CD8-positive, alpha-beta memory T cell (primary cell): ENCODE results near the gene WNT1. TPM values are rescaled to one million over a fixed set of nuclear protein-coding genes. Genes with fewer than 3 reads are reported as not detected.

Experiments
- CTCF ChIA-PET: fragments of 350-600 bp; sonication (Branson Sonifier 250); formaldehyde crosslinking; loops from one replicate; lab custom pipeline; 2021; ENCODE audit warnings: antibody characterized with exemption; lab: Charles Lee
- POLR2A ChIA-PET: fragments of 350-600 bp; sonication (Branson Sonifier 250); formaldehyde crosslinking; loops from one replicate; lab custom pipeline; 2021; ENCODE audit warnings: antibody characterized with exemption; lab: Charles Lee
- DNase-seq, 5 donors: peaks; one replicate each; pipeline versions ENCODE4 v3.0.0 to v3.0.0-alpha.2; 2020 to 2022; ENCODE audit warnings: mixed read lengths in 1 of 5
- H3K27ac ChIP-seq: one replicate; pipeline ENCODE4 v1.7.0; 2013; ENCODE audit warnings: low read depth, mild to moderate bottlenecking, low read length, moderate library complexity
- H3K27me3 ChIP-seq: 2 replicates; pipeline ENCODE4 v1.7.0; 2013; ENCODE audit warnings: low read length, mild to moderate bottlenecking; ENCODE audit not compliant: insufficient read depth, poor library complexity, severe bottlenecking
- H3K36me3 ChIP-seq: 2 replicates; pipeline ENCODE4 v1.7.0; 2013; ENCODE audit warnings: mild to moderate bottlenecking, low read length, moderate library complexity; ENCODE audit not compliant: insufficient read depth
- H3K4me1 ChIP-seq: 2 replicates; pipeline ENCODE4 v1.7.0; 2013; ENCODE audit warnings: mild to moderate bottlenecking, low read length, moderate library complexity; ENCODE audit not compliant: insufficient read depth
- H3K4me3 ChIP-seq: 2 replicates; pipeline ENCODE4 v1.7.0; 2013; ENCODE audit warnings: mild to moderate bottlenecking, low read length
- H3K9me3 ChIP-seq: 2 replicates; pipeline ENCODE4 v1.7.0; 2013; ENCODE audit warnings: mild to moderate bottlenecking, low read length
- H3K27ac Mint-ChIP-seq, 8 donors: one replicate each; pipeline ENCODE4 v1.8.0; 2020 to 2021; ENCODE audit warnings: mixed read lengths in 8 of 8, mild to moderate bottlenecking in 6 of 8, inconsistent platforms in 3 of 8, moderate library complexity in 3 of 8
- H3K27me3 Mint-ChIP-seq, 2 donors: one replicate each; pipeline ENCODE4 v1.8.0; 2020 to 2021; ENCODE audit warnings: mixed read lengths in 2 of 2, mild to moderate bottlenecking in 1 of 2, moderate library complexity in 1 of 2
- H3K36me3 Mint-ChIP-seq, 3 donors: one replicate each; pipeline ENCODE4 v1.8.0; 2020 to 2021; ENCODE audit warnings: mixed read lengths in 3 of 3, inconsistent platforms in 1 of 3, mild to moderate bottlenecking in 1 of 3
- H3K4me1 Mint-ChIP-seq, 3 donors: one replicate each; pipeline ENCODE4 v1.8.0; 2020 to 2021; ENCODE audit warnings: mixed read lengths in 3 of 3, inconsistent platforms in 1 of 3, mild to moderate bottlenecking in 1 of 3
- H3K4me3 Mint-ChIP-seq, 7 donors: one replicate each; pipeline ENCODE4 v1.8.0; 2020 to 2021; ENCODE audit warnings: mixed read lengths in 7 of 7, mild to moderate bottlenecking in 6 of 7, moderate library complexity in 4 of 7, inconsistent platforms in 2 of 7
- H3K9me3 Mint-ChIP-seq, 5 donors: one replicate each; pipeline ENCODE4 v1.8.0; 2020 to 2022; ENCODE audit warnings: mixed read lengths in 5 of 5, mild to moderate bottlenecking in 3 of 5, moderate library complexity in 2 of 5, inconsistent platforms in 1 of 5
- polyA plus RNA-seq: library from polyadenylated mRNA; unstranded; fragments of 300-500 nt; fragmentation: Illumina TruSeq; gene quantifications from one replicate; pipeline ENCODE4 v1.2.3, GENCODE V29; 2021
- total RNA-seq, 2 experiments: library from RNA; stranded (reverse); gene quantifications; one replicate each; pipeline ENCODE4 v1.2.3, GENCODE V29; 2021

WNT1 gene
- total and polyA plus RNA-seq, 3 experiments from 2014 or later = 2.3 TPM; not detected in 2

GRCh38 chr12:48977290-48978281 is 536 bp upstream of the WNT1 start:
- CTCF ChIA-PET = interaction anchor here (0.9 to 18.0 kb wide), 31 partner anchors 10 to 162 kb away, joined by 3 to 237 read pairs (median 5); partner anchors contain the start of genes ARF3, DDN, DDX23 and FKBP11
- H3K27ac Mint-ChIP-seq = peak overlapping the region in 7 of 8 donors; percentile 36 to 93 (median 87)
- peaks cover 12 to 23% of the 10 kb centered on the region in 2 donors for H3K27me3 Mint-ChIP-seq
- peak; percentile 77 to 87 (median 80) for DNase-seq
- Histone ChIP-seq H3K4me3 (peak overlapping the region; percentile 89), H3K27me3 (peaks cover 25% of the 10 kb centered on the region), H3K9me3 (no peaks in the 10 kb centered on the region), H3K27ac (no peak overlapping the region), H3K36me3 (no peaks in the 10 kb centered on the region), H3K4me1 (peaks cover 49% of the 10 kb centered on the region)
- POLR2A ChIA-PET = interaction anchor here (0.8 to 3.4 kb wide), 5 partner anchors 20 to 153 kb away, joined by 3 to 18 read pairs (median 5); partner anchors contain the start of genes ARF3 and FKBP11
- H3K36me3 Mint-ChIP-seq = peaks cover 0 to 6% (median 2%) of the 10 kb centered on the region in 3 donors
- no peaks in the 10 kb centered on the region for H3K9me3 Mint-ChIP-seq
- peaks cover 43 to 58% (median 51%) of the 10 kb centered on the region in 3 donors for H3K4me1 Mint-ChIP-seq
- peak overlapping the region; percentile 63 to 73 (median 71) for H3K4me3 Mint-ChIP-seq

GRCh38 chr12:48978741-48979601 is 849 bp downstream of the WNT1 start:
- CTCF ChIA-PET = interaction anchor here (0.9 to 18.0 kb wide), 21 partner anchors 8 to 163 kb away, joined by 3 to 237 read pairs (median 7); partner anchors contain the start of genes ARF3, DDN, DDX23 and FKBP11
- no peaks in the 10 kb centered on the region for H3K36me3 ChIP-seq
- Mint-ChIP-seq H3K4me3 (peak overlapping the region; percentile 86 to 97 (median 90)), H3K27ac (peak overlapping the region; percentile 64 to 99 (median 94)), H3K27me3 (peaks cover 0 to 12% of the 10 kb centered on the region in 2 donors), H3K4me1 (peaks cover 43 to 56% (median 52%) of the 10 kb centered on the region in 3 donors), H3K9me3 (no peaks in the 10 kb centered on the region), H3K36me3 (peaks cover 0 to 6% (median 2%) of the 10 kb centered on the region in 3 donors)
- H3K4me3 ChIP-seq = peak overlapping the region; percentile 89
- POLR2A ChIA-PET = interaction anchor here (0.9 to 3.4 kb wide), 10 partner anchors 9 to 126 kb away, joined by 3 to 18 read pairs (median 4); partner anchors contain the start of genes ARF3, DDX23 and FKBP11
- DNase-seq = peak in 1 of 5 donors; percentile 13
- no peaks in the 10 kb centered on the region for H3K9me3 ChIP-seq
- peaks cover 11% of the 10 kb centered on the region for H3K27me3 ChIP-seq
- peak overlapping the region; percentile 67 for H3K27ac ChIP-seq
- H3K4me1 ChIP-seq = peaks cover 48% of the 10 kb centered on the region

GRCh38 chr12:48979602-48980388 is 1.7 kb downstream of the WNT1 start:
- ChIA-PET POLR2A (interaction anchor here (0.9 to 3.4 kb wide), 10 partner anchors 8 to 127 kb away, joined by 3 to 18 read pairs (median 4); partner anchors contain the start of genes ARF3, DDX23, FKBP11 and WNT10B), CTCF (interaction anchor here (0.9 to 18.0 kb wide), 15 partner anchors 8 to 156 kb away, joined by 3 to 237 read pairs (median 8); partner anchors contain the start of genes ARF3, DDN, DDX23 and FKBP11)
- peak overlapping the region; percentile 89 for H3K4me3 ChIP-seq
- H3K27me3 ChIP-seq = peaks cover 6% of the 10 kb centered on the region
- peak overlapping the region; percentile 67 for H3K27ac ChIP-seq
- no peaks in the 10 kb centered on the region for H3K36me3 ChIP-seq
- Mint-ChIP-seq H3K9me3 (no peaks in the 10 kb centered on the region), H3K27ac (peak overlapping the region; percentile 75 to 99 (median 94)), H3K27me3 (peaks cover 0 to 11% of the 10 kb centered on the region in 2 donors), H3K4me3 (peak overlapping the region; percentile 86 to 97 (median 90)), H3K36me3 (peaks cover 0 to 6% (median 0%) of the 10 kb centered on the region in 3 donors), H3K4me1 (peaks cover 43 to 56% (median 52%) of the 10 kb centered on the region in 3 donors)
- peaks cover 48% of the 10 kb centered on the region for H3K4me1 ChIP-seq
- DNase-seq = peak; percentile 41 to 77 (median 61)
- H3K9me3 ChIP-seq = no peaks in the 10 kb centered on the region

GRCh38 chr12:48980389-48980952 is 2.3 kb downstream of the WNT1 start:
- CTCF ChIA-PET = interaction anchor here (0.9 to 18.0 kb wide), 14 partner anchors 7 to 156 kb away, joined by 3 to 237 read pairs (median 11); partner anchors contain the start of genes ARF3, DDN, DDX23 and FKBP11
- Histone ChIP-seq H3K27ac (peak overlapping the region; percentile 67), H3K4me3 (peak overlapping the region; percentile 89), H3K27me3 (peaks cover 6% of the 10 kb centered on the region), H3K9me3 (no peaks in the 10 kb centered on the region), H3K4me1 (peaks cover 48% of the 10 kb centered on the region), H3K36me3 (no peaks in the 10 kb centered on the region)
- peaks cover 0 to 6% (median 0%) of the 10 kb centered on the region in 3 donors for H3K36me3 Mint-ChIP-seq
- peaks cover 43 to 56% (median 52%) of the 10 kb centered on the region in 3 donors for H3K4me1 Mint-ChIP-seq
- H3K27ac Mint-ChIP-seq = peak overlapping the region; percentile 75 to 99 (median 94)
- H3K4me3 Mint-ChIP-seq = peak overlapping the region; percentile 86 to 97 (median 90)
- peak in 4 of 5 donors; percentile 16 to 64 (median 32) for DNase-seq
- peaks cover 0 to 11% of the 10 kb centered on the region in 2 donors for H3K27me3 Mint-ChIP-seq
- no peaks in the 10 kb centered on the region for H3K9me3 Mint-ChIP-seq
- POLR2A ChIA-PET = interaction anchor here (1.1 to 3.4 kb wide), 7 partner anchors 9 to 128 kb away, joined by 3 to 18 read pairs (median 4); partner anchors contain the start of genes ARF3, DDX23 and WNT10B

GRCh38 chr12:48980953-48981756 is 3.0 kb downstream of the WNT1 start:
- Histone ChIP-seq H3K4me1 (peaks cover 48% of the 10 kb centered on the region), H3K27me3 (peaks cover 6% of the 10 kb centered on the region), H3K4me3 (peak overlapping the region; percentile 89), H3K36me3 (no peaks in the 10 kb centered on the region), H3K9me3 (no peaks in the 10 kb centered on the region), H3K27ac (peak overlapping the region; percentile 67)
- Mint-ChIP-seq H3K27me3 (peaks cover 4 to 11% of the 10 kb centered on the region in 2 donors), H3K4me1 (peaks cover 43 to 56% (median 52%) of the 10 kb centered on the region in 3 donors), H3K4me3 (peak overlapping the region; percentile 86 to 97 (median 90)), H3K36me3 (peaks cover 0 to 6% (median 0%) of the 10 kb centered on the region in 3 donors), H3K9me3 (no peaks in the 10 kb centered on the region), H3K27ac (peak overlapping the region; percentile 75 to 99 (median 94))
- ChIA-PET POLR2A (interaction anchor here (0.8 to 2.4 kb wide), 7 partner anchors 9 to 128 kb away, joined by 3 to 14 read pairs (median 4); partner anchors contain the start of genes ARF3, DDX23, FKBP11 and WNT10B), CTCF (interaction anchor here (1.1 to 18.0 kb wide), 8 partner anchors 10 to 157 kb away, joined by 3 to 237 read pairs (median 25); partner anchors contain the start of genes ARF3, DDN, DDX23 and WNT10B)
- peak; percentile 44 to 78 (median 61) for DNase-seq
